ENCODE measurements around the gene FILIP1. TPM values are rescaled to one million over a fixed set of nuclear protein-coding genes. Genes with fewer than 3 reads are reported as not detected.

Gene FILIP1
- total RNA-seq, 4 donors from 2014 or later, result 57.5 to 123 (median 93.8) TPM

GRCh38 chr6:75505424-75505823, 11.8 kb upstream of the FILIP1 start:
- in situ Hi-C loops (cut with MboI; ENCODE audit: low sequenced_read_pairs in 4 of 4) (loop anchor here in 3 of 4 donors (5.0 to 10.0 kb wide), 3 partner anchors 138 to 243 kb away; no protein-coding TSS in a partner anchor), intact Hi-C loops (cut with DNase I; ENCODE audit: low total_unique reads) (loop anchor here (1.0 kb wide), 2 partner anchors 137 to 239 kb away; no protein-coding TSS in a partner anchor)
- ATAC-seq (no peak), DNase-seq (no peak)
- Histone ChIP-seq H3K27me3 (no peaks in the 10 kb centered on the region), H3K27ac (no peak overlapping the region), H3K4me3 (no peak overlapping the region), H3K4me1 (no peaks in the 10 kb centered on the region), H3K36me3 (no peaks in the 10 kb centered on the region), H3K9me3 (no peaks in the 10 kb centered on the region)
- TF ChIP-seq CTCF (IDR thresholded peaks at IDR 0.05 in 4 of 5, conservative IDR thresholded peaks at IDR 0.05 in 1 of 5), result no peak
- TF ChIP-seq POLR2A (IDR thresholded peaks at IDR 0.05), result no peak

GRCh38 chr6:75504465-75505222, 11.0 kb upstream of the FILIP1 start:
- peak; percentile 55 to 87 (median 69) for TF ChIP-seq CTCF (IDR thresholded peaks at IDR 0.05 in 4 of 5, conservative IDR thresholded peaks at IDR 0.05 in 1 of 5)
- no peak for TF ChIP-seq POLR2A (IDR thresholded peaks at IDR 0.05)
- DNase-seq (peak; percentile 24 to 45), ATAC-seq (peak; percentile 93 to 99)
- Histone ChIP-seq H3K27ac (no peak overlapping the region), H3K36me3 (no peaks in the 10 kb centered on the region), H3K27me3 (no peaks in the 10 kb centered on the region), H3K4me3 (no peak overlapping the region), H3K9me3 (no peaks in the 10 kb centered on the region), H3K4me1 (peaks cover 0 to under 1% of the 10 kb centered on the region in 2 donors)
- in situ Hi-C loops (cut with MboI; ENCODE audit: low sequenced_read_pairs in 4 of 4) (loop anchor here in 3 of 4 donors (5.0 to 10.0 kb wide), 3 partner anchors 137 to 242 kb away; no protein-coding TSS in a partner anchor), intact Hi-C loops (cut with DNase I; ENCODE audit: low total_unique reads) (loop anchor here (1.0 kb wide), 3 partner anchors 136 to 238 kb away; no protein-coding TSS in a partner anchor)

- in situ Hi-C loops (cut with MboI; ENCODE audit: low sequenced_read_pairs in 4 of 4), result loop anchor here in 3 of 4 donors (10.0 kb wide), 1 partner anchor 208 kb away; no protein-coding TSS in a partner anchor
- ATAC-seq, result no peak
Measured at GRCh38 chr6:75503291-75503690, 9.7 kb upstream of the FILIP1 start.

DNA sequence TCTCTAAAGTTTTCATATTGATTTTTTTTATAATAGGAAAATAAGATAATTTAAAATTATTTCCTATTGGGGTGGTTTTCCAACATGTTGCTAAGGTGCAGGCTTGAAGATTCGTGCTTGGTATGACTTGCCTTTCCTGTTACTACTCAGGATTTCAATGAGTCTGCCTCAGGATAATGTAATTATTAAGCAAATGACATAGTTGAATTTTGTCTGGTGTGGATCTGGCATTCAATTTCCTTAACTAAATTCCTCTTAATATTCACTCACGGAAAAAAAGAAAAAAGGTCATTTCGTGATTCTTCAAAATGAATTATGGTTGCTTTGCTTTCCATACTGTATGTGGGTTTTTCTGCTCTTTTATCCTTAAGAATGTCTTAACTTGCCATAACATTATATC, 9.3 kb upstream of the FILIP1 start:
- ATAC-seq (no peak), DNase-seq (no peak)
- in situ Hi-C loops (cut with MboI; ENCODE audit: low sequenced_read_pairs in 4 of 4), result loop anchor here in 3 of 4 donors (10.0 kb wide), 1 partner anchor 208 kb away; no protein-coding TSS in a partner anchor
- H3K27me3 ChIP-seq, result no peaks in the 10 kb centered on the region
- TF ChIP-seq POLR2A (IDR thresholded peaks at IDR 0.05), result no peak
- no peak for TF ChIP-seq CTCF (IDR thresholded peaks at IDR 0.05 in 4 of 5, conservative IDR thresholded peaks at IDR 0.05 in 1 of 5)
- H3K27ac ChIP-seq, result no peak overlapping the region
- H3K9me3 ChIP-seq, result no peaks in the 10 kb centered on the region
- peaks cover 12 to 13% of the 10 kb centered on the region in 2 donors for H3K4me1 ChIP-seq
- intact Hi-C loops (cut with DNase I; ENCODE audit: low total_unique reads), result no loop called here
- H3K4me3 ChIP-seq, result no peak overlapping the region
- H3K36me3 ChIP-seq, result no peaks in the 10 kb centered on the region

More at GRCh38 chr6:75503291-75503690, 9.7 kb upstream of the FILIP1 start:
- H3K4me3 ChIP-seq, result no peak overlapping the region
- no peaks in the 10 kb centered on the region for H3K36me3 ChIP-seq
- H3K27ac ChIP-seq, result no peak overlapping the region
- peaks cover 8 to 9% of the 10 kb centered on the region in 2 donors for H3K4me1 ChIP-seq
- intact Hi-C loops (cut with DNase I; ENCODE audit: low total_unique reads), result no loop called here
- no peak for DNase-seq
- no peaks in the 10 kb centered on the region for H3K9me3 ChIP-seq
- TF ChIP-seq POLR2A (IDR thresholded peaks at IDR 0.05), result no peak
- H3K27me3 ChIP-seq, result no peaks in the 10 kb centered on the region

GRCh38 chr6:75501756-75502155, 8.2 kb upstream of the FILIP1 start:
- TF ChIP-seq POLR2A (IDR thresholded peaks at IDR 0.05), result no peak
- no peak for TF ChIP-seq CTCF (IDR thresholded peaks at IDR 0.05 in 4 of 5, conservative IDR thresholded peaks at IDR 0.05 in 1 of 5)
- no peaks in the 10 kb centered on the region for H3K36me3 ChIP-seq
- DNase-seq, result no peak
- in situ Hi-C loops (cut with MboI; ENCODE audit: low sequenced_read_pairs in 4 of 4) (loop anchor here in 3 of 4 donors (10.0 kb wide), 1 partner anchor 207 kb away; no protein-coding TSS in a partner anchor), intact Hi-C loops (cut with DNase I; ENCODE audit: low total_unique reads) (no loop called here)
- H3K4me1 ChIP-seq, result peaks cover 14 to 15% of the 10 kb centered on the region in 2 donors
- no peak overlapping the region for H3K4me3 ChIP-seq
- ATAC-seq, result no peak
- no peaks in the 10 kb centered on the region for H3K9me3 ChIP-seq
- H3K27me3 ChIP-seq, result no peaks in the 10 kb centered on the region
- H3K27ac ChIP-seq, result peak overlapping the region in 2 of 4 donors; percentile 17 to 30
